Measurements from ENCODE around the gene BBS9.

The BBS9 gene

DNA sequence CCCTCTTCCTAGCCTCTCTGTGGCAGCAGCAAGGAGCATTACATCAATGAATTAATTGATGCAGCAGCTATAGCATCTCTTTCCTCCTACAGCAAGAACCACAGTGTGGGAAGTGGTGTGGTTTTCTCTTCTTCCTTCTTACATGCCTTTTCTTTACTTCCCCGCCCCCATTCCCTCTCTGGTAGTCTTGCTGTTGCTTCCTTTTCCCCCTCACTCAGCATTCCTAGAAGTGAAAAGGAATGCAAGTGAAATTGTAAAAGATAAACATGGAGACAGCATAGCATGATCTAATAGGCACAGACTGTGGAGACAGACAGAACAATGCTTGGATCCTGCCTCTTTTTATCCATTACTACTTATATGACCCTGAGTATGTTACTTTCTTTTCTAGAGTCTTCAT lies 405.5 kb downstream of the BBS9 start:
- Histone ChIP-seq H3K4me2 (ENCODE audit: low read depth, low read length) (no peak overlapping the region), H3F3A (ENCODE audit: insufficient read depth, low read length) (no peaks in the 10 kb centered on the region), H3K4me1 (ENCODE audit: low read length) (no peaks in the 10 kb centered on the region), H2AFZ (ENCODE audit: low read length) (no peak overlapping the region), H3K79me2 (ENCODE audit: low read length) (no peaks in the 10 kb centered on the region), H3K27ac (ENCODE audit: low read length) (no peak overlapping the region), H3K4me3 (ENCODE audit: low read length) (no peak overlapping the region), H3K9me2 (replicated peaks; ENCODE audit: insufficient read depth, low read length) (no peaks in the 10 kb centered on the region), H3K9ac (ENCODE audit: low read length) (no peak overlapping the region), H3K9me3 (replicated peaks; ENCODE audit: insufficient read depth, low read length) (no peaks in the 10 kb centered on the region), H3K27me3 (replicated peaks; ENCODE audit: insufficient read depth, low read length) (no peaks in the 10 kb centered on the region), H4K20me1 (ENCODE audit: insufficient read depth, low read length) (no peaks in the 10 kb centered on the region), H3K36me3 (replicated peaks; ENCODE audit: insufficient read depth, low read length) (no peaks in the 10 kb centered on the region)
- DNase-seq = no peak
- TF ChIP-seq, protein P1, sequence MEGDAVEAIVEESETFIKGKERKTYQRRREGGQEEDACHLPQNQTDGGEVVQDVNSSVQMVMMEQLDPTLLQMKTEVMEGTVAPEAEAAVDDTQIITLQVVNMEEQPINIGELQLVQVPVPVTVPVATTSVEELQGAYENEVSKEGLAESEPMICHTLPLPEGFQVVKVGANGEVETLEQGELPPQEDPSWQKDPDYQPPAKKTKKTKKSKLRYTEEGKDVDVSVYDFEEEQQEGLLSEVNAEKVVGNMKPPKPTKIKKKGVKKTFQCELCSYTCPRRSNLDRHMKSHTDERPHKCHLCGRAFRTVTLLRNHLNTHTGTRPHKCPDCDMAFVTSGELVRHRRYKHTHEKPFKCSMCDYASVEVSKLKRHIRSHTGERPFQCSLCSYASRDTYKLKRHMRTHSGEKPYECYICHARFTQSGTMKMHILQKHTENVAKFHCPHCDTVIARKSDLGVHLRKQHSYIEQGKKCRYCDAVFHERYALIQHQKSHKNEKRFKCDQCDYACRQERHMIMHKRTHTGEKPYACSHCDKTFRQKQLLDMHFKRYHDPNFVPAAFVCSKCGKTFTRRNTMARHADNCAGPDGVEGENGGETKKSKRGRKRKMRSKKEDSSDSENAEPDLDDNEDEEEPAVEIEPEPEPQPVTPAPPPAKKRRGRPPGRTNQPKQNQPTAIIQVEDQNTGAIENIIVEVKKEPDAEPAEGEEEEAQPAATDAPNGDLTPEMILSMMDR (IDR thresholded peaks at IDR 0.05; ENCODE audit: low read length) = no peak
- no peak for TF ChIP-seq EZH2phosphoT487 (IDR thresholded peaks at IDR 0.05; ENCODE audit: low read length)
- TF ChIP-seq EZH2 (optimal IDR thresholded peaks at IDR 0.05; ENCODE audit: low read depth, low read length) = no peak

DNA sequence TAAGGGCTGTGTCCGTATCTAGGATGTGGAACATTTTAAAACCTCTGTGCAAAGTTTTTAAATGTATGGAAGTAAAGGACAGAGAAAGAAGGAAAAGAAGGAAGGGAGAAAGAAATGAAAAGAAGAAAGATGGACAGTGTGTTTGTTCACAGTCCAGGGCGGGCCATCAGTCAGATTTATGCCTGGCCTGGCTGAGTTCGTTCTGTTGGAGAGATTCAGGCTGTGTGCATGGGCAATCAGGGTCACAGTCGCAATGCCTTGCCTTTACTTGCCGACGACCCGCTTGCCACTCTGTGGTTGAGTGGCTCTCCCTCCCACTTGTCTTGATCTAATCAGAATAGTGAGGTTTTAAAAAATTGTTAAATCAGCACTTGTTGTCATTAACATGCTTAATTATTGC lies 406.6 kb downstream of the BBS9 start:
- Histone ChIP-seq H3K4me2 (ENCODE audit: low read depth, low read length) (no peak overlapping the region), H3F3A (ENCODE audit: insufficient read depth, low read length) (no peaks in the 10 kb centered on the region), H4K20me1 (ENCODE audit: insufficient read depth, low read length) (no peaks in the 10 kb centered on the region), H3K4me1 (ENCODE audit: low read length) (no peaks in the 10 kb centered on the region), H3K36me3 (replicated peaks; ENCODE audit: insufficient read depth, low read length) (no peaks in the 10 kb centered on the region), H3K9me3 (replicated peaks; ENCODE audit: insufficient read depth, low read length) (no peaks in the 10 kb centered on the region), H3K9me2 (replicated peaks; ENCODE audit: insufficient read depth, low read length) (no peaks in the 10 kb centered on the region), H3K27me3 (replicated peaks; ENCODE audit: insufficient read depth, low read length) (no peaks in the 10 kb centered on the region), H2AFZ (ENCODE audit: low read length) (no peak overlapping the region), H3K4me3 (ENCODE audit: low read length) (no peak overlapping the region), H3K27ac (ENCODE audit: low read length) (no peak overlapping the region), H3K79me2 (ENCODE audit: low read length) (no peaks in the 10 kb centered on the region), H3K9ac (ENCODE audit: low read length) (no peak overlapping the region)
- DNase-seq = no peak
- TF ChIP-seq, protein P1 (IDR thresholded peaks at IDR 0.05; ENCODE audit: low read length) = no peak

DNA sequence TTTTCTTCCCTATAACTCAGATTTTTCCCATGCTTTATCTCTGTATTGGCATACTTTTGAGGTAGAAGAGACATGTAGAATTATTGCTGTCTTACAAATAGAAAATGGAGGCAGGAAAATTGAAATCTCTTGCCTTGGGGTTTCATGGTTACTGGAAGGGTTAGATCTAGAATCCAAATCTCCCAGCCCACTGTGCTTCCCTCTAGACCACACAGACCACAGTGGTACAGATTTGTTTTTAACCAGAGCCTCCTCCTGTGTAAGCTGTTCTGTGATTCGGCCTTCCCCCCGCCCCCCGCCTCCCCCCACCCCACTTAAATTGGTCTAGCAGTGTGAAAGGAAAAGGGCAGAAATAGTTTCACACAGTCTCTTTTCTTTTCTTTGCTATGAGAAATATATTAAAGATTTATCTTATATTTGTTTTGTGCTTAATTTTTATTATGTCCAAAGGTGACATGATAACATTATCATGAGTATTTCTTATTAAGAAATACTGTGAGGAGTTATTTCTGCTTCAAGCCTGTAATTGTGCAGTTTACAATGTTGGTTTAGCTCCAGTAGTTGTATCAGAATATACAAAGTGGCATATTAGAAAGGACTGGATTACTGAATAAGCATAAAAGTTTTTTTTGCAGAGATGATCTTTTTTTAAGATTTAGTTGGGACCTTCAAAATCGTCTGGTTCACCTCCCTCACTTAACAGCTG lies 407.2 kb downstream of the BBS9 start:
- no peak for TF ChIP-seq EZH2 (optimal IDR thresholded peaks at IDR 0.05; ENCODE audit: low read depth, low read length)
- TF ChIP-seq, protein P1 (IDR thresholded peaks at IDR 0.05; ENCODE audit: low read length) = no peak
- Histone ChIP-seq H3K4me2 (ENCODE audit: low read depth, low read length) (no peak overlapping the region), H3K9me2 (replicated peaks; ENCODE audit: insufficient read depth, low read length) (no peaks in the 10 kb centered on the region), H3K79me2 (ENCODE audit: low read length) (no peaks in the 10 kb centered on the region), H3K9me3 (replicated peaks; ENCODE audit: insufficient read depth, low read length) (no peaks in the 10 kb centered on the region), H3F3A (ENCODE audit: insufficient read depth, low read length) (no peaks in the 10 kb centered on the region), H3K9ac (ENCODE audit: low read length) (no peak overlapping the region), H3K4me1 (ENCODE audit: low read length) (no peaks in the 10 kb centered on the region), H3K27me3 (replicated peaks; ENCODE audit: insufficient read depth, low read length) (no peaks in the 10 kb centered on the region), H4K20me1 (ENCODE audit: insufficient read depth, low read length) (no peaks in the 10 kb centered on the region), H3K4me3 (ENCODE audit: low read length) (no peak overlapping the region), H3K27ac (ENCODE audit: low read length) (no peak overlapping the region), H3K36me3 (replicated peaks; ENCODE audit: insufficient read depth, low read length) (no peaks in the 10 kb centered on the region), H2AFZ (ENCODE audit: low read length) (no peak overlapping the region)
- DNase-seq = no peak
